ENCODE results near the gene MPV17L. TPM values are rescaled to one million over a fixed set of nuclear protein-coding genes. Genes with fewer than 3 reads are reported as not detected.
A peak's percentile ranks its signal among the peaks of the same experiment; 100 is the strongest.

The MPV17L gene
- total and polyA plus RNA-seq, 2 experiments from 2014 or later: 0.54 to 1.4 TPM

DNA sequence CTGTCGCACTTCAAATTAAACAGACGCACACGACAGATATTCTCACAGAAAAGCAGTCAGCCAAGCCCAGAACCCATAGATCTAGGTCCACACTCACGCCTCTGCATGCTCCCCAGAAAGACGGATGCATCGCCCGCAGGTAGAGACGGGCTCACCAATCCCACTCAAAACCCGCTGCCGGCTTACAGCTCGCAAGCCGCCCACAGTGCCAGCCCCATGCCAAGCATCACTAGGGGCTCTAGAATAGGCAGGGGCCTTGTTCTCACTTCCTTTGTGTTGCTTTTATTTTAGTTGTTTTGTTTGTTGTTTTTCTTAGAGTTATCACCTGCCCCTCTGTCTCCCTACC, 38.5 kb downstream of the MPV17L start:
- TF ChIP-seq EZH2phosphoT487 (IDR thresholded peaks at IDR 0.05; ENCODE audit: insufficient read depth, low read depth): no peak
- no peak for TF ChIP-seq EZH2 (IDR thresholded peaks at IDR 0.05; ENCODE audit: insufficient read depth, poor library complexity, severe bottlenecking)
- Histone ChIP-seq H3K9me2 (ENCODE audit: insufficient read depth) (no peaks in the 10 kb centered on the region), H3K9me3 (ENCODE audit: low read depth) (no peaks in the 10 kb centered on the region), H3F3A (ENCODE audit: insufficient read depth) (peaks cover 11% of the 10 kb centered on the region), H3K9ac (peak overlapping the region; percentile 83; the same call in 1 of the 2 replicates), H3K4me2 (ENCODE audit: unreplicated experiment) (peak overlapping the region; percentile 93), H3K27me3 (replicated peaks; ENCODE audit: insufficient read depth) (no peaks in the 10 kb centered on the region), H3K4me1 (ENCODE audit: insufficient read depth) (peaks cover 21% of the 10 kb centered on the region), H2AFZ (peak overlapping the region; percentile 62), H4K20me1 (ENCODE audit: insufficient read depth) (no peaks in the 10 kb centered on the region), H3K79me2 (ENCODE audit: insufficient read depth) (peaks cover 52% of the 10 kb centered on the region), H3K36me3 (ENCODE audit: low read depth) (no peaks in the 10 kb centered on the region), H3K27ac (no peak overlapping the region), H3K4me3 (peak overlapping the region; percentile 97)
- DNase-seq: no peak
- in situ Hi-C loops (cut with MboI): no loop called here
- WGBS, 2 experiments (ENCODE audit: low coverage in 1 of 2, low lambda C conversion rate in 2 of 2, missing lambda C conversion rate in 2 of 2): 46 to 47% methylated on average over 12 of the region's 12 CpGs

DNA sequence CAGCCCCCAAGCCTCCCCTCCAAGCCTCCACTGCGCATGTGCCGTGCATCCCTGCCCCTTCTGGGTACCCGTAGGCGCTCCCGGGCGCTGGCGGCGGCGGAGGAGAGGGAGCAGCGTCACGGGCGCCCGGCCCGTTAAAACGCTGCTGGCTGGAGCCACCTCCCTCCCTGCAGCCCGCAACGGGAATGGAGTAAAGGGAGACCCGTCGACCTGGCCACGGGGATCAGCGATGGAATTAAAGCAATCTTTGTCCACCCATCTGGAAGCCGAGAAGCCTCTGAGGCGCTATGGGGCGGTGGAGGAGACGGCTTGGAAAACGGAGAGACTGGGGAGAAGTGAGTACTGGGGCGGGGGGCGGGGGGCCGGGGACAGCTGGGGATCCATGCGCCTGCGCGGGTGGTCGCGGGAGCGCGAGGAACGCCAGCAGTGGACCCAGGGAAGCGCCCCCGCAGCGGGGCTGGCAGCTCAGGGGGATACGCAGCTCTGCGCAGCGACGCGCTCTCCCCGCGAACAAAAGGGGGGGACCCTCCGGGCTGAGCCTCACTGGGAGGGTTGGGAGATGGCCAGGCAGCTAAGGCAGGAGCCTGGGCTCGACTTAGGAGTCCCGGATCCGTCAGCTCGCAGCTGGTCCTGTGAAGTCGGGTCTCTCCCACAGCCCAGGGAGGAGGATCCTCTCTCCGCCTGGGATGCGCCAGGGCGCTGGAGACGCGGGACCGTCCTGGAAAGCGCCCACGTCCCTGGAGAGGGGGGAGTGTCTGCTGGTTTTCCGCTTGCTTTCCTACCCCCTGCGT, 39.1 kb downstream of the MPV17L start, which contains the start of gene BMERB1:
TSS of gene BMERB1 (plus strand) at position 164 of the 791 bp plus-strand sequence. CDS start at position 230, 66 bp downstream.
- Histone ChIP-seq H3K27me3 (replicated peaks; ENCODE audit: insufficient read depth) (no peaks in the 10 kb centered on the region), H3K4me2 (ENCODE audit: unreplicated experiment) (peak within 1 kb of the TSS; percentile 93), H3K79me2 (ENCODE audit: insufficient read depth) (peaks cover 58% of the 10 kb centered on the region), H3K9me3 (ENCODE audit: low read depth) (no peaks in the 10 kb centered on the region), H3K4me3 (peak within 1 kb of the TSS; percentile 97), H3K27ac (peak within 1 kb of the TSS; percentile 59), H4K20me1 (ENCODE audit: insufficient read depth) (no peaks in the 10 kb centered on the region), H3K4me1 (ENCODE audit: insufficient read depth) (peaks cover 26% of the 10 kb centered on the region), H3K36me3 (ENCODE audit: low read depth) (no peaks in the 10 kb centered on the region), H3F3A (ENCODE audit: insufficient read depth) (peaks cover 17% of the 10 kb centered on the region), H3K9me2 (ENCODE audit: insufficient read depth) (no peaks in the 10 kb centered on the region), H3K9ac (peak within 1 kb of the TSS; percentile 83), H2AFZ (peak within 1 kb of the TSS; percentile 62)
- in situ Hi-C loops (cut with MboI): no loop called here
- DNase-seq: peak; percentile 91
- 1 to 2% methylated on average over 39 to 62 of the region's 63 CpGs for WGBS, 2 experiments (ENCODE audit: low coverage in 1 of 2, low lambda C conversion rate in 2 of 2, missing lambda C conversion rate in 2 of 2)
- TF ChIP-seq EZH2phosphoT487 (IDR thresholded peaks at IDR 0.05; ENCODE audit: insufficient read depth, low read depth) (no peak), EZH2 (IDR thresholded peaks at IDR 0.05; ENCODE audit: insufficient read depth, poor library complexity, severe bottlenecking) (no peak)

DNA sequence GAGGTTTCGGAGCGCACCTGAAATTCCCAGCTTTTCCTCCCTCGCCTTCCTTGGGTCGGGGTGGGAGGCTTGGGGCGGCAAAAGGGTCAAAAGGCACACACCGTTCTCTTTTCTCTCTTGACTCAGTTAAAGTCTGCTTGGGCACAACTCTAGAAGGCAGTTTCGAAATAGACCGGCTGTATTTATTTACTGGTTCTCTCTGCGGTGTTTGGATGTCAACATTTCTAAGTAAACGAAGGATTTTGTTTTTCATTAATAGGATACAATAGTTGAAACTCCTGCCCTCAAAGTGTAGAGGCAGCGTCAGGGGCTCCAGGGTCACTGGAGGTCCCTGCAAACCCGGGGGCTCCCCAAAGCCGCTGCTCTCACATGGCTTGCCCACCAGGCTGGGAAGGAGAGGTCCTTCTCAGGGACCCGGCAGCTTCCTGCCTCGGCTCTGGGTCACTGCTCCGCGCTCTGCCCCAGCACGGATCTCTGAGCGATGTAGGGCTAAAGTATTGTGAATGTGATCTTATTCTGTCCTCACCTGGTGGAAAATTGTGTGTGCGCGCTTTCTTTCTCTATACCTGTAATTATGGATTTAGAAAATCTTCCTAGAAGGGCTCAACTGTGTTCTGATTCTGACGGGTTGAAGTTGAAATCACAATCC, 39.8 kb downstream of the MPV17L start:
- peak overlapping the region; percentile 83 for H3K9ac ChIP-seq
- no peaks in the 10 kb centered on the region for H4K20me1 ChIP-seq (ENCODE audit: insufficient read depth)
- no peaks in the 10 kb centered on the region for H3K9me3 ChIP-seq (ENCODE audit: low read depth)
- peak overlapping the region; percentile 59 for H3K27ac ChIP-seq
- H2AFZ ChIP-seq: peak overlapping the region; percentile 62
- H3K9me2 ChIP-seq (ENCODE audit: insufficient read depth): no peaks in the 10 kb centered on the region
- H3K4me2 ChIP-seq (ENCODE audit: unreplicated experiment): peak overlapping the region; percentile 93
- peaks cover 21% of the 10 kb centered on the region for H3F3A ChIP-seq (ENCODE audit: insufficient read depth)
- H3K79me2 ChIP-seq (ENCODE audit: insufficient read depth): peaks cover 60% of the 10 kb centered on the region
- H3K4me1 ChIP-seq (ENCODE audit: insufficient read depth): peaks cover 31% of the 10 kb centered on the region
- peak overlapping the region; percentile 97 for H3K4me3 ChIP-seq
- TF ChIP-seq EZH2phosphoT487 (IDR thresholded peaks at IDR 0.05; ENCODE audit: insufficient read depth, low read depth) (no peak), EZH2 (IDR thresholded peaks at IDR 0.05; ENCODE audit: insufficient read depth, poor library complexity, severe bottlenecking) (no peak)
- no peaks in the 10 kb centered on the region for H3K36me3 ChIP-seq (ENCODE audit: low read depth)
- peak; percentile 41 for DNase-seq
- WGBS, 2 experiments (ENCODE audit: low coverage in 1 of 2, low lambda C conversion rate in 2 of 2, missing lambda C conversion rate in 2 of 2): 1 to 5% methylated on average over 22 of the region's 22 CpGs
- no peaks in the 10 kb centered on the region for H3K27me3 ChIP-seq (replicated peaks; ENCODE audit: insufficient read depth)
- in situ Hi-C loops (cut with MboI): no loop called here

DNA sequence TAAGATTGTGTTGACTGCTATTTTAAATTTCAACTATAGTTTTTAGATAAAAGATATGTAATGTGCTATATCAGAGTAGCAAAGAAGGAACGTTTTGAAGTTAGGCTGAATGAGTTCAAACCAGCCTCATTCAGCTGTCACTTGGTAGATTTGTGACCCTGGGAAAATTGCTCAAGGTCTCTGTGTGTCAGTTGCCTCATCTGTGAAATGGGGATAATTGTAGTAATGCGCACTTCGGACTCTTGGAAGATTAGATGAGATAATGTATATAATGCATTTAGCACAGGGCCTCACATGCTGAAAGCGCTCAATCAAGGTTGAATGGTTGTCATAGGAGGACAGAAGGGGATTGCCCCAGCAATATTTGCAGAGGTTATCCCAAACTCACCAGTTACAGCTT, 43.5 kb downstream of the MPV17L start:
- H3K27ac ChIP-seq: peak overlapping the region; percentile 98
- H3K79me2 ChIP-seq (ENCODE audit: insufficient read depth): peaks cover 88% of the 10 kb centered on the region
- no peak for DNase-seq
- peaks cover 56% of the 10 kb centered on the region for H3K4me1 ChIP-seq (ENCODE audit: insufficient read depth)
- peak overlapping the region; percentile 58 for H3K4me2 ChIP-seq (ENCODE audit: unreplicated experiment)
- H3K9me2 ChIP-seq (ENCODE audit: insufficient read depth): no peaks in the 10 kb centered on the region
- H3F3A ChIP-seq (ENCODE audit: insufficient read depth): peaks cover 46% of the 10 kb centered on the region
- in situ Hi-C loops (cut with MboI): no loop called here
- no peak overlapping the region for H3K4me3 ChIP-seq
- H3K9ac ChIP-seq: peak overlapping the region; percentile 46; the same call in 1 of the 2 replicates
- TF ChIP-seq EZH2phosphoT487 (IDR thresholded peaks at IDR 0.05; ENCODE audit: insufficient read depth, low read depth) (no peak), EZH2 (IDR thresholded peaks at IDR 0.05; ENCODE audit: insufficient read depth, poor library complexity, severe bottlenecking) (no peak)
- no peaks in the 10 kb centered on the region for H3K9me3 ChIP-seq (ENCODE audit: low read depth)
- no peaks in the 10 kb centered on the region for H3K27me3 ChIP-seq (replicated peaks; ENCODE audit: insufficient read depth)
- H2AFZ ChIP-seq: no peak overlapping the region
- H3K36me3 ChIP-seq (ENCODE audit: low read depth): no peaks in the 10 kb centered on the region
- no peaks in the 10 kb centered on the region for H4K20me1 ChIP-seq (ENCODE audit: insufficient read depth)
- WGBS, 2 experiments (ENCODE audit: low coverage in 1 of 2, low lambda C conversion rate in 2 of 2, missing lambda C conversion rate in 2 of 2): 82 to 85% methylated on average over 4 of the region's 4 CpGs

Data from GM23248 (cell line).